MM.1S (cell line): ENCODE results near the gene ZNF74.

Experiments used
- DNase-seq: peaks from one replicate; pipeline ENCODE4 v3.0.0-alpha.2; 2015
- H2AFZ ChIP-seq: fragments of 300-600 bp; sonication (generic); 2 replicates; pipeline ENCODE4 v1.6.0; 2016; ENCODE audit warnings: antibody characterized with exemption, low read length
- H3F3A ChIP-seq: fragments of 300-600 bp; sonication (generic); 2 replicates; pipeline ENCODE4 v1.6.1; 2016; ENCODE audit warnings: mild to moderate bottlenecking, antibody characterized with exemption, low read length, moderate library complexity, mixed read lengths; ENCODE audit not compliant: insufficient read depth
- H3K27ac ChIP-seq: fragments of 300-600 bp; sonication (generic); 2 replicates; pipeline ENCODE4 v1.5.1; 2016; ENCODE audit warnings: mild to moderate bottlenecking, low read length
- H3K27me3 ChIP-seq: fragments of 300-600 bp; sonication (generic); replicated peaks from 2 replicates; pipeline ENCODE4 v1.6.0; 2016; ENCODE audit warnings: low read length; ENCODE audit not compliant: insufficient read depth
- H3K36me3 ChIP-seq: fragments of 300-600 bp; sonication (generic); replicated peaks from 2 replicates; pipeline ENCODE4 v1.6.1; 2016; ENCODE audit warnings: mild to moderate bottlenecking, low read length, mixed read lengths; ENCODE audit not compliant: insufficient read depth
- H3K4me1 ChIP-seq: fragments of 300-600 bp; sonication (generic); 2 replicates; pipeline ENCODE4 v1.6.1; 2016; ENCODE audit warnings: low read length, mixed read lengths
- H3K4me2 ChIP-seq: fragments of 300-600 bp; sonication (generic); 2 replicates; pipeline ENCODE4 v1.6.0; 2016; ENCODE audit warnings: low read depth, low read length
- H3K4me3 ChIP-seq: fragments of 300-600 bp; sonication (generic); 2 replicates; pipeline ENCODE4 v1.5.1; 2016; ENCODE audit warnings: low read length, mixed read lengths
- H3K79me2 ChIP-seq: fragments of 300-600 bp; sonication (generic); 2 replicates; pipeline ENCODE4 v1.6.1; 2016; ENCODE audit warnings: mixed run types, low read length, mixed read lengths
- H3K9ac ChIP-seq: fragments of 300-600 bp; sonication (generic); 2 replicates; pipeline ENCODE4 v1.6.1; 2016; ENCODE audit warnings: low read length, mixed read lengths
- H3K9me2 ChIP-seq: fragments of 300-600 bp; sonication (generic); replicated peaks from 2 replicates; pipeline ENCODE4 v1.6.1; 2016; ENCODE audit warnings: mild to moderate bottlenecking, low read length, mixed read lengths; ENCODE audit not compliant: insufficient read depth
- H3K9me3 ChIP-seq: fragments of 300-600 bp; sonication (generic); replicated peaks from 2 replicates; pipeline ENCODE4 v1.6.1; 2016; ENCODE audit warnings: mild to moderate bottlenecking, low read length, mixed read lengths; ENCODE audit not compliant: insufficient read depth
- H4K20me1 ChIP-seq: fragments of 300-600 bp; sonication (generic); 2 replicates; pipeline ENCODE4 v1.6.1; 2016; ENCODE audit warnings: mild to moderate bottlenecking, low read length, moderate library complexity, mixed read lengths; ENCODE audit not compliant: insufficient read depth
- EZH2 ChIP-seq: fragments of 300-600 bp; sonication (generic); optimal IDR thresholded peaks from 2 replicates; pipeline ENCODE3; 2017; ENCODE audit warnings: low read depth, mild to moderate bottlenecking, antibody characterized with exemption, low read length, mixed read lengths
- EZH2phosphoT487 ChIP-seq: fragments of 300-600 bp; sonication (generic); IDR thresholded peaks from 2 replicates; pipeline ENCODE4 v1.6.1; 2018; ENCODE audit warnings: antibody characterized with exemption, low read length
- TF ChIP-seq, protein P1 (sequence below): fragments of 300-600 bp; sonication (generic); IDR thresholded peaks from 2 replicates; pipeline ENCODE4 v1.5.1; 2016; ENCODE audit warnings: antibody characterized with exemption, low read length, mixed read lengths

The ZNF74 gene

DNA sequence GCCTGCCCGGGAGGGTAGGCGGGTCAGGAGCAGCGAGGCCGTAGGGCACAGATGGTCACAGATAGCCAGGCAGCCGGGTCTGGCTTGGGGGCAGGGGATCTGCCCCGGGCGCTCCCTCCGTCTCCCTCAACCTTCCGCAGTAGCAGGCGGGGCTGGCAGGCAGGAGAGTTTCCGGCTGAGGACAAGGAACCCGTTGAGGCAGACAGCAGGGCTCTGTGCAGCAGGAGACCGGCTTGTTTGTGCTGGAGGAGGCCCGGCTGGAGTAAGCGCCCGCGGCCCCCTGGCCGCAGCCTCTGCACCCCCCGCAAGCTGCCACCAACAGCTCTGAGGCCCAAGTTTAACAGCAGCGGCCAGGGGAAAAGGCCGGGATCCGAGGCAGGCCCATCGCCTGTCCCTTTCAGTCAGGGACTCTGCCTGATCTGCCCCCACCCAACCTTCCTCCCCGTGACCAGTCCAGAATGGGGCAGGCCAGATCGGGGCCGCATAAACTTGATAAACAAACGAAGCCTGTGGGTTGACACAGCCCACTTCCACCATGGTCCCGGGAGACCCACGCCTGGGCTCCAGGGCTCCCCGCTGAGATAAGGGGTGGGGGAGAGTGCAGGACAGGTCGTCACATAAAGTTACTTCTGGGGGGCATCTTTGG lies 30.1 kb downstream of the ZNF74 start:
- no peak overlapping the region for H3K27ac ChIP-seq

DNA sequence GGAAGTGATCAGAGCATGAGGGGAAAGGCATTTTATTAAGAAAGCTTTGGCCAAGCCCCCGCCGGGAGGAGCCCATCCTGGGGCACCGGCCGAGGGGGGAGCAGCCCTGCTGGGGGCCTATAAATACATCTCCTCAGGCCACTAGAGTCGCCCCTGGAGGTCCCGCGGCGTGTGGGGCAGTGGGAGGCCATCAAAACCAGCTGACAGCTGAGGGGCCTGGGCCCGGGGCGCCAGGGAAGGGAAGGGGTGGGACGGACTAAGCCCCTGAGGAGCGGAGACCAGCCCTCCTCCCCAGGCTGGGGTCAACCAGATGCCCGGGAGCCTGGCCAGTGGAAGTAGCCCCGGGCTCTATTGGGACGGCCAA lies 30.6 kb downstream of the ZNF74 start:
- Histone ChIP-seq H3K27ac (no peak overlapping the region), H3K27me3 (peaks cover 46% of the 10 kb centered on the region), H3K4me1 (no peaks in the 10 kb centered on the region), H3F3A (no peaks in the 10 kb centered on the region), H3K9me2 (no peaks in the 10 kb centered on the region), H3K4me2 (no peak overlapping the region), H3K9ac (no peak overlapping the region), H3K9me3 (no peaks in the 10 kb centered on the region), H4K20me1 (no peaks in the 10 kb centered on the region), H2AFZ (no peak overlapping the region), H3K79me2 (no peaks in the 10 kb centered on the region), H3K4me3 (no peak overlapping the region), H3K36me3 (no peaks in the 10 kb centered on the region)
- DNase-seq, result no peak
- TF ChIP-seq, protein P1, sequence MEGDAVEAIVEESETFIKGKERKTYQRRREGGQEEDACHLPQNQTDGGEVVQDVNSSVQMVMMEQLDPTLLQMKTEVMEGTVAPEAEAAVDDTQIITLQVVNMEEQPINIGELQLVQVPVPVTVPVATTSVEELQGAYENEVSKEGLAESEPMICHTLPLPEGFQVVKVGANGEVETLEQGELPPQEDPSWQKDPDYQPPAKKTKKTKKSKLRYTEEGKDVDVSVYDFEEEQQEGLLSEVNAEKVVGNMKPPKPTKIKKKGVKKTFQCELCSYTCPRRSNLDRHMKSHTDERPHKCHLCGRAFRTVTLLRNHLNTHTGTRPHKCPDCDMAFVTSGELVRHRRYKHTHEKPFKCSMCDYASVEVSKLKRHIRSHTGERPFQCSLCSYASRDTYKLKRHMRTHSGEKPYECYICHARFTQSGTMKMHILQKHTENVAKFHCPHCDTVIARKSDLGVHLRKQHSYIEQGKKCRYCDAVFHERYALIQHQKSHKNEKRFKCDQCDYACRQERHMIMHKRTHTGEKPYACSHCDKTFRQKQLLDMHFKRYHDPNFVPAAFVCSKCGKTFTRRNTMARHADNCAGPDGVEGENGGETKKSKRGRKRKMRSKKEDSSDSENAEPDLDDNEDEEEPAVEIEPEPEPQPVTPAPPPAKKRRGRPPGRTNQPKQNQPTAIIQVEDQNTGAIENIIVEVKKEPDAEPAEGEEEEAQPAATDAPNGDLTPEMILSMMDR, result no peak
- TF ChIP-seq EZH2 (no peak), EZH2phosphoT487 (no peak)

More for the DNA sequence above, 30.1 kb downstream of the ZNF74 start:
- no peak overlapping the region for H3K4me3 ChIP-seq
- H3K4me2 ChIP-seq, result no peak overlapping the region
- no peak overlapping the region for H3K9ac ChIP-seq
- no peaks in the 10 kb centered on the region for H3K4me1 ChIP-seq
- H3F3A ChIP-seq, result no peaks in the 10 kb centered on the region
- H4K20me1 ChIP-seq, result no peaks in the 10 kb centered on the region
- peaks cover 46% of the 10 kb centered on the region for H3K27me3 ChIP-seq
- no peaks in the 10 kb centered on the region for H3K79me2 ChIP-seq
- no peaks in the 10 kb centered on the region for H3K9me3 ChIP-seq
- no peaks in the 10 kb centered on the region for H3K36me3 ChIP-seq
- H2AFZ ChIP-seq, result no peak overlapping the region
- TF ChIP-seq, protein P1, result no peak
- TF ChIP-seq EZH2phosphoT487 (no peak), EZH2 (no peak)
- no peaks in the 10 kb centered on the region for H3K9me2 ChIP-seq
- DNase-seq, result no peak

DNA sequence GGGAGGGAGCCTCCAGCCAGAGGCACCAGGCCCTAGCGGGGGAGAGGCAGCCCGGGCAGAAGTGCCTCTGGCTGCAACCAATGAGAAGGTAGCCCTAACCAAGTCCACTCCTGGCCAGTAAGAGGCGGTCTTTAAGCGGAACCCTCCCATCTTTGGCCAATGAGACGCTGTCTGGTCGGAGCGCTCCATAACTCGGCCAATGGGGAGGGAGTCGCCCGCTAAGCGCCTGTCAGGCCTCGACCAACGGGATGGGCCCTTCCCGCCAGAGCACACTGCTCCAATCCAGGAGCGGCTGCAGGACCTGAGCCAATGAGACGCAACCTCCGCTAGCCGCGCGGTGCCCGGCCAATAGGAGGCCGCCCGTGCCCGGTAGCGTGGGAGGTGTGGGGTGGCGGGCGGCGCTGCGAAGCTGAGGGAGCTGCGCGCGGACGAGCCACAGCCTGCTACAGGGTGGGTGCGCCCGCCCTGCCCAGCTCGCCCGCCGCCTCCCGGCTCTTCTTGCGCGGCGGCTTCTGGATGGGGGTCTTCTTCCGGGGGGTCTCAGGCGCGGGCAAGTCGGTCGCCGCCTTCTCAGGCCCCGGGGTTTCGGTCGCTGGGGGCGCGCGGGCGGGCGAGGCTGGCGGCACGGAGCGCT lies 31.1 kb downstream of the ZNF74 start:
- H3K27me3 ChIP-seq, result peaks cover 46% of the 10 kb centered on the region

More for the DNA sequence above, 31.1 kb downstream of the ZNF74 start:
- Histone ChIP-seq H3K27ac (no peak overlapping the region), H3K9me3 (no peaks in the 10 kb centered on the region), H3K4me2 (no peak overlapping the region), H3K4me3 (no peak overlapping the region), H3K4me1 (no peaks in the 10 kb centered on the region), H2AFZ (no peak overlapping the region), H3K9me2 (no peaks in the 10 kb centered on the region), H3K79me2 (no peaks in the 10 kb centered on the region), H3K9ac (no peak overlapping the region), H3F3A (no peaks in the 10 kb centered on the region), H3K36me3 (no peaks in the 10 kb centered on the region), H4K20me1 (no peaks in the 10 kb centered on the region)
- no peak for DNase-seq
- TF ChIP-seq EZH2 (no peak), EZH2phosphoT487 (no peak)
- TF ChIP-seq, protein P1, result no peak
